HPDE6-E6E7 (cell line): ENCODE data around the gene CAMK2A.

Source experiments
- DNase-seq: peaks from one replicate; pipeline ENCODE4 v3.0.0; 2011; ENCODE audit warnings: missing footprints; ENCODE audit errors: extremely low spot score

The CAMK2A gene

DNA sequence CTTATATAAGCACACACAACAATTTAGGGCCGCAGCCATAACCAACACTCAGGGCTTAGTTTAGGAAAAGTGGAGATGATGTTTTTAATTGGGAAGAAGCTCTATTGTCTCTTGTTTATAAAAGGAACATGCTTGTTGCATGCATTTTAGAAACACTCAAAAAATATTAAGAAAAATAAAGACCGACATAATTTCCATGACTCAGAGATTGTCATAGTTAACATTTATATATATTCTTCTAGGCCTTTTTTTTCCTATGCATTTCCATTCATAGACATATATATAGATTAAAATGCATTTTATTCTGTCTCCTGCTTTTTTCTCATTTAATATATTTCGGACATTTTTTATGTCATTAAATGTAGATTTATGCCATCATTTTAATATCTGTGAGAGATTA lies 26.7 kb upstream of the CAMK2A start:
- DNase-seq: no peak

- no peak for DNase-seq
Measured at GRCh38 chr5:150315245-150315644, 25.7 kb upstream of the CAMK2A start.

DNA sequence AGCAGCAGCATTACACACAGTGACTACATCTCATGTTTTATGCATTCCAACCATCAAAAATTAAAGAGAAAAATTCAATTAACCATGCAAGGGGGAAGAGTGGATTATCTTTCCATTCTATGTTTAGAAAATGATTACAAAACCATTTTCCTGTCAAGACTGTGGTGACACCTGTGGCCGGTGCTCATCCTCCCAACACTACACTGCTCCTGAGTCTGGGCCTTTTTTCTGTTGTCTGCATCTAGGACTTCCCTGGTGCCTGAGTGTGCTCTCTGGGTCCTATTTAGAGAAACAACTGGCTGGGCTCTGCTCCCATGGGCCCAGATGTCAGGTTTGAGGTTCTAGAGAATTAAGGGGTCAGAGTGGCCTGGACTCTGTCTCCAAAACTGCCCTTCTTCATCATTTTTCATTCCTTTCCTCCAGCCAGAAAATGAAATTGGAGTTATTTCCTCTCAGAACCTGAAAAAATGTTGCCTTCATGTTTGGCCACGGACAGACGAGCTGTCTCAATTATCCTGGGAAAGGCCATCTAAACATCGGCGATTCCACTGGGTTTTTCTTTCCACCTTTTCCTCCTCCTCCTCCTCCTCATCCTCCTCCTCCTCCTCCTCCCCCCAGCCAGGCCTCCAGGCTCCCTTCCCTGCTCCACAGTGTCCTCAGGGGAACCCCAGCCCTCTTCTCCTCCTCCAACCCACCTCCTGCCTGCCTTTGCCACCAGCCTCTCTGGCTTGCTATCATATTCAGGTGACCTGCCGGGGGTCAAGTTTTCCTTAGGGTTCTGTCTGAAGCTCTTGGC lies 24.5 kb upstream of the CAMK2A start:
- no peak for DNase-seq

GRCh38 chr5:150313501-150313900 lies 23.9 kb upstream of the CAMK2A start:
- DNase-seq: no peak

GRCh38 chr5:150312518-150312917 lies 22.9 kb upstream of the CAMK2A start:
- DNase-seq: no peak

DNA sequence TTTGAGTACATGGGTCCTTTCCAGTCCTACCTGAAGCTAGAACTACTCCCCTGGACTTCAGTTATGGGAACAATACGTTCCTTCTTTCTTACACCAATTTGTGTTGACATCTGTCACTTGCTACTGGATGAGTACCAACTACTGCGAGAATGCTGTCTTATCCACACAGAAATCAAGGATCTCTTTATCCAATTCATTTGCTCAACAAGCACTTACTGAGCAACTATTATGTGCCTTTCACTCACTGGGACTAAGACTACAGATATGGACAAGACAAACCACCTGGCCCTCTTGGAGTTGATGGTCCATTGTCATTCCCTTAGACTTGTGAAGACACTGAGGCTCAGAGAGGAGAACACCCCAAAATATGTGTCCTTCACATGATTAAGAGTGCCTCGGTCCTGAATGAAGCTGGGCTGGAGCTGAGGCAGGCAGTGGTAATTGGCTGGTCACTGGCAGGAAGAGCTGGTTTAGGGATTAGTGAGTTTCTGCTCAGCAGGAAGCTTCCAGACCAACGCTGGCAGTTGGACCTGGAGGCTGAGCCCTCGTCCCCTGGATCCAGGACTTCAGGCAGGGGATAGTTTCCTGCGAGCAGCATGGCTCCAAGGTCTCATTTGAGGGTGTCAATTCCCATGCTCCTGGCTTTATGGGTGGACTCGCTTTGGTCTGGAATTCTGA lies 21.6 kb upstream of the CAMK2A start:
- DNase-seq: no peak

GRCh38 chr5:150310246-150310645 lies 20.7 kb upstream of the CAMK2A start:
- DNase-seq: no peak

DNA sequence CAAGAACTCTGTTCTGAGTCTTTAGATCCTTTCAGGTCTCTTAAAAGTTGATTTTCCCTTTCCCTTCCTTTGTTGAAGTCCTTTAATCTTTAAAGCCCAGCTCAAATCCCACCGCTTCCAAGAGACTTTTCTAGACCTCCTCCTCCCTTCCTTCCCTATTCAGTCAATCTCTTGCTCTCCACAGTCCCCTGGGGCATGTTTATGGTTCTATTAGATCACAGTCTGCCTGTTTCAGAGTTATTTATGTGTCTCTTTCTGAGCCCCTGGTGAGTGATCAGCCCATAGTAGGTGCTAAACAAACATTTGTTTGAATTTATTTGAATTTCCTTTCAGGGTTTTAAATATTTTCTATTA lies 20.3 kb upstream of the CAMK2A start:
- DNase-seq: no peak

GRCh38 chr5:150309101-150309885 lies 19.7 kb upstream of the CAMK2A start:
- DNase-seq: no peak

GRCh38 chr5:150307617-150308426 lies 18.2 kb upstream of the CAMK2A start:
- DNase-seq: no peak

DNA sequence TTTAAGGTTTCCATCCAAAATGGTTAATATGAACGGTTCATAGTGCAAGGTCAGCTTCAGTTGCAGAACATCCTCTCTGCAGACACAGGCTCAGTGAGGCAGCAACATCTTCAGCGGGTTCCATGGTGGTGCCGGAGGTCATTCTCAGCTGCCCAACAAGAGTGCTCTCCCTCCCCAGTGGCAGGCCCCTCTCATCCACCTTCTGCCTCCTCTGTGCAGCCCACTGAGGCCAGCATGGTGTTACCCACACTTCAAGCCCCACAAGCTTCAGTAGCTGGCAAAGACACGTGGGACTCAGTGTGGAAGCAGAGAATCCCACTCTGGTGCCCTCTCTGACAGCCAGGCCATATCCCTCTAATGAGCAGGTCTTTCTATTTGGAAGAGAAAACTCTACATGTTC lies 17.2 kb upstream of the CAMK2A start:
- DNase-seq: no peak

- DNase-seq: no peak
Measured at GRCh38 chr5:150305557-150305956, 16.0 kb upstream of the CAMK2A start.

DNA sequence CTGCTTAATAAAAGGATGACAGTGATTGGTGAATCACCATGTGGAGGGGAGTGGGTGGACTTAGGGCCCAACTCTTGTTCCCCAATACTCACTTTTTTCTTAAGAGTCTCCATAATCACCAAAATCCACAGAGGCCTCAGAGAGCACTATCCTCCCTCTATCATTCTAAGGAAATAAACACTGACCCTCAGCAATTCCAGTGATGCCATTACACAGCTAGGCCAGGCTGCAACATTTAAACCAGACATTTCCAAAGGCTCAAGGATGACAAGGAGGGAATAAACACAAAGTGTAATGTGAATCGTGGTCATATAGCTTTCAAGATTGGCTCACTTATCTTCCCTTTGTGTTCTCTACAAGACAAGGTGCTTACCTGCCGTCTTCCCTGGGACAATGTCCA lies 15.5 kb upstream of the CAMK2A start:
- DNase-seq: no peak

- no peak for DNase-seq
Measured at GRCh38 chr5:150304481-150305081, 15.0 kb upstream of the CAMK2A start.

DNA sequence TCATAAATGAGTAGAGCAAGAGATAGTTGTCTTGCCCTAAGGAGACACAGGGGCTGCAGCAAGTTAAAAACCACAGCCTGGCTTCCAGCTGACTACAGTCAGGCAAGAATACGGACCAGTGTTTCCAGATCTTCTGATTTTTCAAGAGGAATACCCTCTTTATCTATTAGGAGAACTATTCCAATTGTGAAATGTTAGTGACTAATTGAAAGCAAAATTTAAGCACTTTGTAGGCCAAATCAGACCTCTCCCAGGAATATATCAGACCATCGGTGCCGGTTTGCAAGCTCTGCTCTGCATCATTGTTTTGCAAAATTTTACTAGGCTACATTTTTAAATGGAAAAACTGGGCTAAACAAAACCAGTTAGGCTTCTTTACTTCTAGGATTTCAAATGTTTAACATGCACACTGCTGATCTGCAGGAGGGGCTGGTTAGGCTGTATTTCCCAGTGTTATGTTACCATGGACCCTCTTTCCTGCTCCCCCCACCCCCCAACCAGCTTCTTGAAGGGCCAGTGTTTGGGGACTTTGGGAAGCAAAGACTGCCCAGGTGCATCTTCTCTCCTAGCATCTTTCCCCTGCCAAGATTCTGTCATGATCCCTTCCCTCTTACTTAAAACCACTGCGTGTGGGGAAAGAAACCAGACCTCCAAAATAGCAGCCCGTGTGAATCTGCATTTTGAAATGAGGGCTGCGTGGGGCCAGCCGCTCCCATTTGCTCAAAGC lies 14.2 kb upstream of the CAMK2A start:
- no peak for DNase-seq

- DNase-seq: no peak
Measured at GRCh38 chr5:150303070-150303615, 13.6 kb upstream of the CAMK2A start.

DNA sequence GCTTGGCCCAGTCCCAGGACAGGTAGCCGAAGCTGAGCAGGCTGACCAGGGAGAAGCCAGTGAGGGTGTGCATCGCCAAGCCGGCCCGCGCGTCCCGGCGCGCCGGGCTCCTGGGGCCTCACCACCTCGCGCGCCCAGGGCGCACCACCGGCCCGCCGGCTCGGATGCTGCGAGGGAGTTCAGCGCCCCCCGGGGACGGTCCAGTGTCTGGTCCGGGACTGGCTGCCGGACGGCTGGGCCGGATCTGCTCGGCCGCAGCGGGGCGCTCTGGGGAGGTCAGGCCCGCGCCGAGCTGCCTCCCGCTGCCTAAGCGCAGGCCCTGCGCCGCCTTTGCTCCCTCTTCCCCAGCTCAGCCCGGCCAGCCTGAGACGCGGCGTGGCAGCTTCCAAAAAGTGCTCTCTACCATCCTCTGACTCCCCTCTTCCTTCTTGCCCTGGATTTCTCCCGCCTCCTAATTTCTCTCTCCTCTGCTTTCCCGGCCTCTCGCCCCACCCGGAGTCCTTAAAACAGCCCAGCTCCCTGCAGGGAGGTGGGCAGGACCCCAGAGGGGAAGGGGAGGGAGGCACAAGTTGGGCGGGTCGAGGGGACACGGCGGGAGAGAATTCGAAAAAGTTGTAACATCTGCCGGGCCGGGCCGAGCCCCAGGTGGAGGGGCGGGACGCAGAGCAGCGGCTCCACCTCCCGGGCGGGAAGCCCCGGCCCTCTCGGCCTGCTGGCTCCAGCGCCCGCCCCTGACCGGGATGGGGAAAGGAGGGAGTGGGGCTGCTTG lies 12.9 kb upstream of the CAMK2A start, which contains the start of gene ARSI:
ARSI (minus strand) TSS at position 605 of the 769 bp plus-strand sequence; CDS start at position 73, 532 bp downstream.
- no peak for DNase-seq

GRCh38 chr5:150301901-150302300 lies 12.3 kb upstream of the CAMK2A start:
- DNase-seq: no peak

DNA sequence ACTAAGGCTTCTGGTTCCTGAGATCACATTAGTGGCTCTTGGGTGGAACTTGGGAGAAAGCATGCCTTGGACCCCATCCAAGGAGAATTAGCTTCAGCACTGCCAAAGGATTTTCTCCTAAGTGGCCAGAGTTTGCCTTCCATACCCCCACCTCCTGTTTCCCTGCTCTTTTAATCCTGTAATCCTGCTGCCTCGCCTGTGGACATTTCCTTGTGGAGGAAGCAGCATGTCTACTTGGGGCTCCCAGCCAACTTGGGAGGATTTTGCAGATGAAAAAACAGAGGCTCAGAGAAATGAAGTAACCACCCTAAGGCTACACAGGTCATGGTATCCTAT lies 11.6 kb upstream of the CAMK2A start:
- DNase-seq: no peak
